ENCODE results near the gene TXNRD1. TPM values are rescaled to one million over a fixed set of nuclear protein-coding genes. Genes with fewer than 3 reads are reported as not detected.

The TXNRD1 gene
- total and polyA plus RNA-seq, 9 donors = 45.0 to 157 (median 77.4) TPM

DNA sequence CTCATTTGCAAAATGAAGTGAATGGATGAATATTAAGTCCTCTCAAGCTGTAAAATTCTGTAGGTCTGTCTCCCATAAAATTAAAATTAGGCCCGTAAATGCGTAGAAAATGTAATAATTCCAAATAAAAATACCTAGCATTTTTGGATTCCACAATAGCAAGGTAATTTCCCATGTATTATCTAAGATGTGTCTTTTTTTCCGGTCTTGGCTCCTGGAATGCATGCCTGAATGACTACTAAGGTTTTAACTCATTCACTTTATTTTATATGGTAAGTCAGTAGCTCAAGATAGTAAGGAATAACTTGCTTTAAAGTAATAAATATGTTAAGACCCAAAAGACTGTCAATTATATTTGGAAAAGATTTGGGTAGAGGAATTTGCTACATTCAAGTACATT, 11.1 kb downstream of the TXNRD1 start:
- DNase-seq = no peak
- WGBS, 3 donors = 63 to 80% (median 69%) methylated on average over 3 of the region's 3 CpGs
- TF ChIP-seq EP300 (IDR thresholded peaks at IDR 0.05) (no peak), POLR2A (IDR thresholded peaks at IDR 0.05) (no peak)
- TF ChIP-seq, protein P1, sequence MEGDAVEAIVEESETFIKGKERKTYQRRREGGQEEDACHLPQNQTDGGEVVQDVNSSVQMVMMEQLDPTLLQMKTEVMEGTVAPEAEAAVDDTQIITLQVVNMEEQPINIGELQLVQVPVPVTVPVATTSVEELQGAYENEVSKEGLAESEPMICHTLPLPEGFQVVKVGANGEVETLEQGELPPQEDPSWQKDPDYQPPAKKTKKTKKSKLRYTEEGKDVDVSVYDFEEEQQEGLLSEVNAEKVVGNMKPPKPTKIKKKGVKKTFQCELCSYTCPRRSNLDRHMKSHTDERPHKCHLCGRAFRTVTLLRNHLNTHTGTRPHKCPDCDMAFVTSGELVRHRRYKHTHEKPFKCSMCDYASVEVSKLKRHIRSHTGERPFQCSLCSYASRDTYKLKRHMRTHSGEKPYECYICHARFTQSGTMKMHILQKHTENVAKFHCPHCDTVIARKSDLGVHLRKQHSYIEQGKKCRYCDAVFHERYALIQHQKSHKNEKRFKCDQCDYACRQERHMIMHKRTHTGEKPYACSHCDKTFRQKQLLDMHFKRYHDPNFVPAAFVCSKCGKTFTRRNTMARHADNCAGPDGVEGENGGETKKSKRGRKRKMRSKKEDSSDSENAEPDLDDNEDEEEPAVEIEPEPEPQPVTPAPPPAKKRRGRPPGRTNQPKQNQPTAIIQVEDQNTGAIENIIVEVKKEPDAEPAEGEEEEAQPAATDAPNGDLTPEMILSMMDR (IDR thresholded peaks at IDR 0.05) = no peak
- intact Hi-C loops (cut with DNase I) = no loop called here
- Histone ChIP-seq H3K4me1 (ENCODE audit: insufficient read depth) (no peaks in the 10 kb centered on the region), H3K4me3 (no peak overlapping the region), H3K27me3 (no peaks in the 10 kb centered on the region), H3K36me3 (no peaks in the 10 kb centered on the region), H3K9me3 (no peaks in the 10 kb centered on the region), H3K27ac (no peak overlapping the region)

DNA sequence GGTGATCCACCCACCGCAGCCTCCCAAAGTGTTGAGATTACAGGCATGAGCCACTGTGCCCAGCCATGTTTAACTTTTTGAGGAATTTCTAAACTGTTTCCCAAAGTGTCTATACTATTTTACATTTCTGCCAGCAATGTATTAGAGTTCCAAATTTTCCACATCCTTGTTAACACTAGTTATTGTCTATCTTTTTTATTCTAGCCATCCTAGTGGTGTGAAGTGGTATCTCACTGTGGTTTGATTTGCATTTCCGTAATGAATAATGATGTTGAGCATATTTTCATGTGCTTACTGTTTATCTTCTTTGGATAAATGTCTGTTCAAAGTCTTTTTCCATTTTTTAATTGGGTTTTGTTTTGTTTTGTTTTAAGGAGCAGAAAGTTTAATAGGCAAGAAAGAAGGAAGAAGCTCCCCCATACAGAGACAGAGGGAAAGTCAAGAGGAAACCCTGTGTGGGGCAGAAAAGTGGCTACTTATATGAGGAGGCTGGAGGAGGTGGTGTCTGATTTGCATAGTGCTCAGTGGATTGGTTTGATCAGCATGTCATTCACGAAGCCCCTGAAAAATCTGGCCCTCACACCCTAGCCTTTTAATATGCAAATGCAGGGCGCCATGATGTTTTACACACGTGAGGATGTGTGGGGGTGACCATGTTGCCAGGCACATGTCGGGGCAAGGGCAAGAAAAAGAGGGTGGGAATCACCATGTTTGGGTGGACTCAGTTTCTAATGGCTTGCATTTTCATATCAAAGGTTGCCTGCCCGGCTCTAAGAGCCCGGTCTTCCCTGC, 14.9 kb downstream of the TXNRD1 start:
- 83 to 85% (median 83%) methylated on average over 8 of the region's 8 CpGs for WGBS, 3 donors
- H3K36me3 ChIP-seq = no peaks in the 10 kb centered on the region
- no peak overlapping the region for H3K4me3 ChIP-seq
- DNase-seq = no peak
- intact Hi-C loops (cut with DNase I) = no loop called here
- peaks cover 0 to 5% of the 10 kb centered on the region in 2 donors for H3K9me3 ChIP-seq
- no peak overlapping the region for H3K27ac ChIP-seq
- TF ChIP-seq, protein P1 (IDR thresholded peaks at IDR 0.05) = no peak
- TF ChIP-seq EP300 (IDR thresholded peaks at IDR 0.05) = no peak
- TF ChIP-seq POLR2A (IDR thresholded peaks at IDR 0.05) = no peak
- H3K4me1 ChIP-seq (ENCODE audit: insufficient read depth) = no peaks in the 10 kb centered on the region
- H3K27me3 ChIP-seq = no peaks in the 10 kb centered on the region

DNA sequence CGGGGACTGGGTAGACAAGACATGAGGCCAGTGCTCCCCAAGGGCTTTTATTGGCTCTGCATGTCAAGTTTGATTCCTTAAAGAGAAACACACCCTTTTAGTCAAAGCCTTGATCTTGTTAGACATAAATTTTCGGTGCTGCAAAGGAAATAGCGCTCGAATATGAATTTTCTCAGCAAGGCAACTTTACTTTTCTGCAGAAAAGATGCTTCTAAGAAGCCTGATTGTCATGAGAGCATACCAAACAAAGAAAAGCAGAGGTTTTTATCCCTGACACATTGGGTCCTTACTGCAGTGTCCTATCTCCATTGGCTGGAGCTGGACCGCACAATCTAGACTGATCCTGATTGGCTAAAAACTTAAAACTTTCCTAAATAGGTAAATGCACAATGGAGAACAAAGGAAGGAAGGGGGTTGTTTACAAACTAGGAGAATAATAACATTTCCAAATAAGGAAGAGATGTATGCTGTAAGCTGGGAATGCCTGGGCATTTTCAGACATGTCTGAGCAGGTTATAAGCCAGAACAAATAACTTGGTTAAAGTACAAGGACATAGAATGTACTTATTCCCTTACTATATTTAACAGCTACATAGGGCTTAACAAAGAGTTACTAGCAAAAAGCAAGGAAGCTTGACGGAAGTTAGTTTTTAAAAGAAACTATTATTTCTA, 17.2 kb downstream of the TXNRD1 start:
- intact Hi-C loops (cut with DNase I) = no loop called here
- Histone ChIP-seq H3K4me3 (no peak overlapping the region), H3K4me1 (ENCODE audit: insufficient read depth) (no peaks in the 10 kb centered on the region), H3K9me3 (peaks cover 0 to 5% of the 10 kb centered on the region in 2 donors), H3K27ac (no peak overlapping the region), H3K36me3 (no peaks in the 10 kb centered on the region), H3K27me3 (no peaks in the 10 kb centered on the region)
- no peak for DNase-seq
- WGBS, 3 donors = 94 to 97% (median 96%) methylated on average over 6 of the region's 6 CpGs
- no peak for TF ChIP-seq EP300 (IDR thresholded peaks at IDR 0.05)
- TF ChIP-seq, protein P1 (IDR thresholded peaks at IDR 0.05) = no peak
- no peak for TF ChIP-seq POLR2A (IDR thresholded peaks at IDR 0.05)

DNA sequence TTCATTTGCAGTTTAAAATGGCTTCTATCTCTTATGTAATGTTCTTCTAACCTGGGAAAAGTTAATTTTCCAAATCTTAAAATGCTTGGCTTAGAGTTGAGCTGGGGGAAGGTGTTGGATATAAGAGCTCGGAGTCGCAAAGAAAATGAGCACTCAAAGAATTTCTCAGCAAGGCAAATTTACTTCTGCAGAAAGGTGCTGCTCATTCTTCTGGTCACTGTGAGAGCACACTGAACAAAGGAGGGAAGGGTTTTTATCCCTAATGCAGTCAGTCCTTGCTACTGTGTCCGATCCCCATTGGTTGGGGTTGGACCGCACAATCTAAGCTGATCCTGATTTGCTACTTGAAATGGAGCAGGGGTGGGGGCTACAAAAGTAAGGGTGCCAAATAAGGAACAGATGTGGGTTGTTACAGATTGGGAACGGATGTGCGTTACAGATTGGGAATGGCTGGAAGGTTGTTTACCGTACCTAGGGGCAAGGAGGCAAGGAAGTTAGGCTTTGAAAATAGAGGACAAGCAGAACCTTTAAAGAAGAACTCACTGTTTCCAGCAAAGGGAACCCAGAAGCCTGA, 19.4 kb downstream of the TXNRD1 start:
- TF ChIP-seq, protein P1 (IDR thresholded peaks at IDR 0.05) = no peak
- TF ChIP-seq POLR2A (IDR thresholded peaks at IDR 0.05) = no peak
- TF ChIP-seq EP300 (IDR thresholded peaks at IDR 0.05) = no peak
- WGBS, 3 donors = 97 to 99% (median 97%) methylated on average over 7 of the region's 7 CpGs
- H3K36me3 ChIP-seq = no peaks in the 10 kb centered on the region
- peaks cover 0 to 5% of the 10 kb centered on the region in 2 donors for H3K9me3 ChIP-seq
- H3K27ac ChIP-seq = no peak overlapping the region
- no peak overlapping the region for H3K4me3 ChIP-seq
- H3K27me3 ChIP-seq = no peaks in the 10 kb centered on the region
- no peaks in the 10 kb centered on the region for H3K4me1 ChIP-seq (ENCODE audit: insufficient read depth)
- intact Hi-C loops (cut with DNase I) = no loop called here
- DNase-seq = no peak

Data from ovary (tissue), 9 donors.